Lower leg skin (tissue), 3 donors: ENCODE data around the gene ENTR1.

Experiments used
- POLR2A ChIP-seq, 2 donors: fragments of 450-650 bp; IDR thresholded peaks; one replicate each; pipeline ENCODE4 v1.6.1; 2016 to 2017; ENCODE audit warnings: antibody characterized with exemption in 2 of 2, mild to moderate bottlenecking in 1 of 2, moderate library complexity in 1 of 2
- TF ChIP-seq, protein P1 (sequence below), 3 donors: fragments of 450-650 bp; IDR thresholded peaks; one replicate each; pipeline ENCODE4 v1.5.1; 2016; ENCODE audit warnings: antibody characterized with exemption in 3 of 3, mild to moderate bottlenecking in 3 of 3, moderate library complexity in 2 of 3

DNA sequence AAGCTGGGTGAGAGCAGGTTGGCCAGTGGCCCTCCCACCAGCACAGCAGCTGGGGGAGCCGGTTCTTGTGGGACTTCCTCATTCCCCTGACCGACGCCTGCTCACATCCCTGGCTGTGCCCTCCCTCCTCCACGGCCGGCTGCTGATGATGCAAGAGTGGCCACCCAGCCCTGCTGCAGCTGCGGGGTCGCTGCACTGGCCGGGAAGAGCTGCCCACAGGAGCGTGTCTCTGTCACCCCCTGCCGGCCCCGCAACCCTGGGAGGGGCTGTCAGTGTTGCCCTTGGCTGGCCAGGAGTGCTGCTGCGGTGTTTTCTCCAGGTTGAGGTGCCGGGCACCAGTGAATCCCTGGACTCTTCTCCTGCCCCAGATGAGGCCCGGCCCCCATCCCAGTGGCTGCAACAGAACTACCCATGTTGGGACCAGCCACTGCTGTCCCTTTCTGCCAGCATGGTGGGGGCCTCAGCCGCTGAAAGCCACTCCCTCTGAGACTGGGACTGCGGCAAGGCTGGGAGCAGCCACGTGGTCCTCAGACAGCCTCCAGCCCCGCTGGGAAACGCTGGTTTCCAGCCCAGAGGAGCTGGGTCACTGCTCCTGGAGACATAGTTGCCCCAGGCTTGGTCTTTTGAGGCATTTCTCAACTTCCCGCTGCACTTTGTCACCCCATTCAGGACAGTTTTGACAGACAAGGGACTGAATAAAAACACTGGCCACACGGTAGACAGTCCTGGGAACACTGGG lies 37.7 kb downstream of the ENTR1 start:
- no peak for TF ChIP-seq POLR2A (IDR thresholded peaks at IDR 0.05)
- TF ChIP-seq, protein P1, sequence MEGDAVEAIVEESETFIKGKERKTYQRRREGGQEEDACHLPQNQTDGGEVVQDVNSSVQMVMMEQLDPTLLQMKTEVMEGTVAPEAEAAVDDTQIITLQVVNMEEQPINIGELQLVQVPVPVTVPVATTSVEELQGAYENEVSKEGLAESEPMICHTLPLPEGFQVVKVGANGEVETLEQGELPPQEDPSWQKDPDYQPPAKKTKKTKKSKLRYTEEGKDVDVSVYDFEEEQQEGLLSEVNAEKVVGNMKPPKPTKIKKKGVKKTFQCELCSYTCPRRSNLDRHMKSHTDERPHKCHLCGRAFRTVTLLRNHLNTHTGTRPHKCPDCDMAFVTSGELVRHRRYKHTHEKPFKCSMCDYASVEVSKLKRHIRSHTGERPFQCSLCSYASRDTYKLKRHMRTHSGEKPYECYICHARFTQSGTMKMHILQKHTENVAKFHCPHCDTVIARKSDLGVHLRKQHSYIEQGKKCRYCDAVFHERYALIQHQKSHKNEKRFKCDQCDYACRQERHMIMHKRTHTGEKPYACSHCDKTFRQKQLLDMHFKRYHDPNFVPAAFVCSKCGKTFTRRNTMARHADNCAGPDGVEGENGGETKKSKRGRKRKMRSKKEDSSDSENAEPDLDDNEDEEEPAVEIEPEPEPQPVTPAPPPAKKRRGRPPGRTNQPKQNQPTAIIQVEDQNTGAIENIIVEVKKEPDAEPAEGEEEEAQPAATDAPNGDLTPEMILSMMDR (IDR thresholded peaks at IDR 0.05) = no peak
